CD4-positive, alpha-beta T cell treated with Interferon alpha-2 for 1 hour (primary cell): Measurements from ENCODE around the gene REPS1.
A peak's percentile ranks its signal among the peaks of the same experiment; 100 is the strongest.
"Not testable (repeated sequence)": the region's sequence is repeated elsewhere in the genome, so short reads cannot be mapped to it uniquely, and the experiment has no call there.

Experiments used
- DNase-seq, 2 donors: peaks; one replicate each; pipeline ENCODE4 v3.0.0-alpha.2; 2020 to 2022

The REPS1 gene

GRCh38 chr6:139003751-139004150 lies 15.7 kb upstream of the REPS1 start:
- DNase-seq, result no peak

GRCh38 chr6:138999949-139000725 lies 12.1 kb upstream of the REPS1 start:
- DNase-seq, result no peak

GRCh38 chr6:138997136-138997535 lies 9.1 kb upstream of the REPS1 start:
- DNase-seq, result no peak

- no peak for DNase-seq
Measured at GRCh38 chr6:138996524-138996923, 8.5 kb upstream of the REPS1 start.

GRCh38 chr6:138993410-138993809 lies 5.4 kb upstream of the REPS1 start:
- DNase-seq, result not testable (repeated sequence)

GRCh38 chr6:138992965-138993364 lies 4.9 kb upstream of the REPS1 start:
- DNase-seq, result peak in 1 of 2 donors; percentile 6

- DNase-seq, result no peak
Measured at GRCh38 chr6:138991206-138991605, 3.2 kb upstream of the REPS1 start.

GRCh38 chr6:138989098-138989983 lies 1.3 kb upstream of the REPS1 start:
- no peak for DNase-seq

- DNase-seq, result no peak
Measured at GRCh38 chr6:138988469-138988834, 399 bp upstream of the REPS1 start.

- DNase-seq, result peak in 1 of 2 donors; percentile 14
Measured at GRCh38 chr6:138987080-138987642, 892 bp downstream of the REPS1 start.

GRCh38 chr6:138986578-138986977 lies 1.5 kb downstream of the REPS1 start:
- peak in 1 of 2 donors; percentile 33 for DNase-seq

GRCh38 chr6:138981416-138981815 lies 6.6 kb downstream of the REPS1 start:
- no peak for DNase-seq

- no peak for DNase-seq
Measured at GRCh38 chr6:138979813-138980668, 8.0 kb downstream of the REPS1 start.

- no peak for DNase-seq
Measured at GRCh38 chr6:138979365-138979764, 8.7 kb downstream of the REPS1 start.

- DNase-seq, result no peak
Measured at GRCh38 chr6:138978229-138978628, 9.8 kb downstream of the REPS1 start.

GRCh38 chr6:138977646-138978167 lies 10.3 kb downstream of the REPS1 start:
- no peak for DNase-seq

GRCh38 chr6:138977242-138977641 lies 10.8 kb downstream of the REPS1 start:
- DNase-seq, result no peak

GRCh38 chr6:138975815-138976214 lies 12.2 kb downstream of the REPS1 start:
- no peak for DNase-seq

- DNase-seq, result no peak
Measured at GRCh38 chr6:138973466-138974153, 14.4 kb downstream of the REPS1 start.

GRCh38 chr6:138972226-138972665 lies 15.8 kb downstream of the REPS1 start:
- DNase-seq, result no peak

GRCh38 chr6:138971601-138972000 lies 16.5 kb downstream of the REPS1 start:
- no peak for DNase-seq
